T-helper 17 cell (primary cell): ENCODE measurements around the gene C12orf75. TPM values are rescaled to one million over a fixed set of nuclear protein-coding genes. Genes with fewer than 3 reads are reported as not detected.
"Not testable (repeated sequence)": the region's sequence is repeated elsewhere in the genome, so short reads cannot be mapped to it uniquely, and the experiment has no call there.

Source experiments
- ATAC-seq: fragments of 150-1000 bp; cut with Tn5 transposase; 2 replicates; pipeline ENCODE4 v1.10.0; 2021; ENCODE audit warnings: mild to moderate bottlenecking, moderate library complexity
- DNase-seq, 3 donors: peaks; one replicate each; pipeline versions ENCODE4 v3.0.0 to v3.0.0-alpha.2; 2020 to 2021
- H3K9me3 ChIP-seq: one replicate; pipeline ENCODE4 v1.7.0; 2013; ENCODE audit warnings: low read length, mild to moderate bottlenecking; ENCODE audit not compliant: control insufficient read depth, poor library complexity, severe bottlenecking
- H3K27ac Mint-ChIP-seq: one replicate; pipeline ENCODE4 v1.8.0; 2022; ENCODE audit warnings: mild to moderate bottlenecking, moderate library complexity, mixed read lengths
- H3K27me3 Mint-ChIP-seq: one replicate; pipeline ENCODE4 v1.8.0; 2022; ENCODE audit warnings: mixed read lengths
- H3K36me3 Mint-ChIP-seq: one replicate; pipeline ENCODE4 v1.8.0; 2022; ENCODE audit warnings: low read depth, mixed read lengths
- H3K4me1 Mint-ChIP-seq: one replicate; pipeline ENCODE4 v1.8.0; 2022; ENCODE audit warnings: mild to moderate bottlenecking, mixed read lengths
- H3K4me3 Mint-ChIP-seq: one replicate; pipeline ENCODE4 v1.8.0; 2022; ENCODE audit warnings: mild to moderate bottlenecking, moderate library complexity, mixed read lengths
- total RNA-seq, 4 donors: library from RNA in 2 of 4; stranded (reverse) in 2 of 4; gene quantifications; one replicate each; pipeline ENCODE4 v1.2.3 and lab custom pipeline; 2022 to 2026

Gene C12orf75
- total RNA-seq, 2 donors from 2014 or later, result 33.2 to 41.3 TPM

DNA sequence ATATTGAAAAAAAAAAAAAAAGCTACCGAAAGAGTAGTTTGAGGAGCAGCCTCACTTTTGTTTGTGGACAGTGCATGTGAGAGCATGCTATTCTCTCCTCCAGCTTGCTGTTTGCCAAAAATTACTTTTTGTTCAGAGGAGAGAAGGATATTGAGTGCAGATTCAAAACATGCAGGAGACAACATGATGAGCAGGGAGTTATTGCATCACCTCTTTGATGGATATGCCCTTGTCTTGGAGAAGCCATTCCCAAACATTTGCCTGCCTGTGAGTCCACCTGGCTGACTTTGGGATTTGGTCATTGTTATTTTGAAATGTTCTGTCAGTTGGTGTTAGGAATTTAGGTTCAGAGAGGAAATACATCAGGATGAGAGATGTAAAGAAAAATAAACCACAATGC is 2.4 kb downstream of the C12orf75 start:
- Mint-ChIP-seq H3K27me3 (no peaks in the 10 kb centered on the region), H3K36me3 (peaks cover 2% of the 10 kb centered on the region), H3K4me1 (peaks cover 50% of the 10 kb centered on the region), H3K4me3 (no peak overlapping the region), H3K27ac (peak overlapping the region; percentile 81)
- DNase-seq, result no peak
- ATAC-seq, result no peak
- no peaks in the 10 kb centered on the region for H3K9me3 ChIP-seq

DNA sequence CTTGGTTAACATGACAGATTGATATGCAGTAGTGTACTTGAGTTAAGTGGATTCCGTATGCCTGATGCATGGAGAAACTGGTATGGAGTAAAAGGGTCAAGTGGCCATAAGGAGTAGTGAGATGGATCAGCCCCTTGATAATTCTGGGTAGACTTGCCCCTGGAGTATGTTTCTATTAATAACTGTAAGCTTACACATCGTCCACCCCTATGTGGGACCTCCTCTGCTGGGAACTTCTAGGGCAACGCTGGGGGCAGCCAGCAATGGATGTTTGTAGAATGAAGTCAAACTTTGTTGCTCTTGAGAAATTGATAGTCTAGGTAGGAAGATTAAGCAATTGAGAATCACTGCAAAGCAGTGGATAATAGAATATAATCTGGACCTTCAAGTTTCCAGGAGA is 3.5 kb downstream of the C12orf75 start:
- Mint-ChIP-seq H3K4me1 (peaks cover 48% of the 10 kb centered on the region), H3K4me3 (no peak overlapping the region), H3K27me3 (no peaks in the 10 kb centered on the region), H3K36me3 (peaks cover 2% of the 10 kb centered on the region), H3K27ac (no peak overlapping the region)
- no peak for ATAC-seq
- no peaks in the 10 kb centered on the region for H3K9me3 ChIP-seq
- no peak for DNase-seq

DNA sequence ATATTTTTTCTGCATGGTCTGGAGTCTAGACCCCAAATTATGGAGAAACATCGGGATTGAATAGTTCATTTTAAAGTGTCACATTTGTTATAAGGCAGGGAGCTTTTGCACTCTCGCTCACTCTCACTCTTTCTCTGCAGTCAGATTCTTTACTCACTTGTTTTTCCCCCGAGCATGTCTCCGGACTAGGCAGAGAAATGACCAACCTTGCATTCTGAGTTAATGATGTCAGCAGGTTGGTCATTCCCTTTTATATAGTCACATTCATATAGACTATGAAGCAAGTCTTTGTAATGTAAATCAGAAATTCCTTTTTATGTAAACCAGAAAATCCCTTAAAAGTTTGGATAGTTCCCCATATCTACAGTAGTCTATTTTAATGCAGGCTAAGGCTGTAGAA is 4.1 kb downstream of the C12orf75 start:
- H3K9me3 ChIP-seq, result no peaks in the 10 kb centered on the region
- H3K4me1 Mint-ChIP-seq, result peaks cover 48% of the 10 kb centered on the region
- no peak overlapping the region for H3K27ac Mint-ChIP-seq
- H3K36me3 Mint-ChIP-seq, result peaks cover 2% of the 10 kb centered on the region
- DNase-seq (no peak), ATAC-seq (no peak)
- no peak overlapping the region for H3K4me3 Mint-ChIP-seq
- H3K27me3 Mint-ChIP-seq, result no peaks in the 10 kb centered on the region

DNA sequence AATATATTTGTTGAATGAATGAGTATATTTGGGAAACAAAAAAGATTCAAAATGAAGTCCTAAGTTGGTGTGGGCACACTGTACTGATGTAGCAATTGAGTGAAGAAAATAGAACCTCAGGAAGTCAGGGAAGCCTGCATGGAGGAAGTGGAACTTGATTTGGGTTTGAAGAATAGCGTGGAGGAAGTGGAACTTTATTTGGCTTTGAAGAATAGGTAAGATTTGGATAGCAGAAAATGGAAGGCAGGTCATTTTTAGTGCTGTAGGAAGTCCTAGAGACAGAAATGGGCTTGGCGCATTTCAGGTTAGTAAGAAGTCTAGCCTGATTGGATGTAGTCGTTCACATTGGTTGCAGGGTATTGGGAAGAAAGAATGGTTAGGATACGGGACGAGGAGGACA is 5.4 kb downstream of the C12orf75 start:
- Mint-ChIP-seq H3K27me3 (no peaks in the 10 kb centered on the region), H3K36me3 (peaks cover 2% of the 10 kb centered on the region), H3K4me1 (peaks cover 42% of the 10 kb centered on the region), H3K4me3 (no peak overlapping the region), H3K27ac (no peak overlapping the region)
- DNase-seq, result no peak
- ATAC-seq, result no peak
- no peaks in the 10 kb centered on the region for H3K9me3 ChIP-seq

- no peak overlapping the region for H3K27ac Mint-ChIP-seq
Observed at GRCh38 chr12:105336411-105336810, 5.9 kb downstream of the C12orf75 start.

DNA sequence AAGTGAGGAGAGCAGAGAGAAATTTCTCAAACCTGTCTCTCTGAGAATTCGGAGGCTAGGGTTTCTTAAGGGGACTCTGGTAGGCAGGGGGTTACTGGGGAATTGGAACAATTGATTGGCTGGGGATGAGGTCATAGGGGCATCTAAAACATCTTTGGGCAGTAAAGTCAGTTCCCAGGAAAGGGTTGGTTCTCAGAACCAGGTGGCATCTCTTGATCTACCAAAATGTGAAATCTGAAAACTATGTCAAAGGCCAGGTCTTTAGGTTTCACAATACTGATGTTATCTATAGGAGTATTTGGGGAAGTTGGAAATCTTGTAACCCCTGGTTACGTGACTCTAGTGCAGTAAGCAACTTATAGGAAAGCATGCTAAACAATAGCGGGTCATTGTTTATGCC is 6.9 kb downstream of the C12orf75 start:
- no peak for ATAC-seq
- H3K9me3 ChIP-seq, result no peaks in the 10 kb centered on the region
- Mint-ChIP-seq H3K27ac (no peak overlapping the region), H3K27me3 (no peaks in the 10 kb centered on the region), H3K4me1 (peaks cover 31% of the 10 kb centered on the region), H3K4me3 (no peak overlapping the region), H3K36me3 (peaks cover 2% of the 10 kb centered on the region)
- no peak for DNase-seq

More at GRCh38 chr12:105336411-105336810, 5.9 kb downstream of the C12orf75 start:
- peaks cover 2% of the 10 kb centered on the region for H3K36me3 Mint-ChIP-seq
- no peak for DNase-seq
- no peak for ATAC-seq
- H3K9me3 ChIP-seq, result no peaks in the 10 kb centered on the region
- peaks cover 41% of the 10 kb centered on the region for H3K4me1 Mint-ChIP-seq
- no peak overlapping the region for H3K4me3 Mint-ChIP-seq
- H3K27me3 Mint-ChIP-seq, result no peaks in the 10 kb centered on the region

DNA sequence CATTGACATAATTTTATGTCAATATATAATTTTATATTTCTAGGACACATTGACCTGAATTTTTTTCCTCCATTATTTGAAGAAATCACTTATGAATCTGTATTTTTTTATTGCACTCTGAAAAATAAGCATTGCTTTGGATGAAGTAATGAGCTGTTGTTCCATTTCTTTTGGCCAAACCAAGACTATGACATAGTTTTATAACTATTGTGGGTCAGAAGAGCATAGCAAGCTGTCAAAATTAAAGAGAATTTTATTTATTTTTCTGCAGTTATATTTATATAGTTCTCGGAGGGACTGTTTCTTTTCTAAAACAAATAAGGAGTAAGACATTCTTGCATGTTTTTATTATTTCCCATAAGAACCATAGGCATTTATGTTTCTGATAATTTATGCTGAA is 8.5 kb downstream of the C12orf75 start:
- no peaks in the 10 kb centered on the region for H3K9me3 ChIP-seq
- Mint-ChIP-seq H3K27ac (no peak overlapping the region), H3K4me1 (peaks cover 25% of the 10 kb centered on the region), H3K27me3 (no peaks in the 10 kb centered on the region), H3K4me3 (no peak overlapping the region), H3K36me3 (peaks cover 2% of the 10 kb centered on the region)
- DNase-seq (no peak), ATAC-seq (no peak)

- H3K9me3 ChIP-seq, result no peaks in the 10 kb centered on the region
- no peaks in the 10 kb centered on the region for H3K27me3 Mint-ChIP-seq
- H3K36me3 Mint-ChIP-seq, result peaks cover 2% of the 10 kb centered on the region
- H3K4me1 Mint-ChIP-seq, result peaks cover 15% of the 10 kb centered on the region
- no peak overlapping the region for H3K27ac Mint-ChIP-seq
- ATAC-seq (no peak), DNase-seq (no peak)
- no peak overlapping the region for H3K4me3 Mint-ChIP-seq
Observed at GRCh38 chr12:105341010-105341409, 10.5 kb downstream of the C12orf75 start.

DNA sequence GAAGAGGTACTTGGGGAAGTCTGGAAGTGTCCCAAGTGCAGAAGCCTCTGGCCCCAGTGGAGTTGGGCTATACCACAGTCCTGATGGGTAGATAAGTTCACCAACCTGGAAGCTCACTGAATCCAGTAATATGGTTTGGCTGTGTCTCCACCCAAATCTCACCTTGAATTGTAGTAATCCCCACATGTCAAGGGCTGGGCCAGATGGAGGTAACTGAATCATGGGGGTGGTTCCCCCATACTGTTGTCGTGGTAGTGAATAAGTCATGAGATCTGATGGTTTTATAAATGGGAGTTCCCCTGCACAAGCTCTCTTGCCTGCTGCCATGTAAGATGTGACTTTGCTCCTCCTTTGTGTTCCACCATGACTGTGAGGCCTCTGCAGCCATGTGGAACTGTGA is 11.1 kb downstream of the C12orf75 start:
- not testable (repeated sequence) for DNase-seq, H3K36me3 Mint-ChIP-seq, H3K9me3 ChIP-seq, H3K4me3 Mint-ChIP-seq, ATAC-seq, H3K27me3 Mint-ChIP-seq, H3K27ac Mint-ChIP-seq
- H3K4me1 Mint-ChIP-seq, result peaks cover 10% of the 10 kb centered on the region

GRCh38 chr12:105342464-105342863 is 12.0 kb downstream of the C12orf75 start:
- H3K36me3 Mint-ChIP-seq, result no peaks in the 10 kb centered on the region
- peaks cover 9% of the 10 kb centered on the region for H3K4me1 Mint-ChIP-seq
- H3K27ac Mint-ChIP-seq, result no peak overlapping the region
- H3K9me3 ChIP-seq, result no peaks in the 10 kb centered on the region
- no peak for DNase-seq
- H3K27me3 Mint-ChIP-seq, result no peaks in the 10 kb centered on the region
- ATAC-seq, result no peak
- no peak overlapping the region for H3K4me3 Mint-ChIP-seq

DNA sequence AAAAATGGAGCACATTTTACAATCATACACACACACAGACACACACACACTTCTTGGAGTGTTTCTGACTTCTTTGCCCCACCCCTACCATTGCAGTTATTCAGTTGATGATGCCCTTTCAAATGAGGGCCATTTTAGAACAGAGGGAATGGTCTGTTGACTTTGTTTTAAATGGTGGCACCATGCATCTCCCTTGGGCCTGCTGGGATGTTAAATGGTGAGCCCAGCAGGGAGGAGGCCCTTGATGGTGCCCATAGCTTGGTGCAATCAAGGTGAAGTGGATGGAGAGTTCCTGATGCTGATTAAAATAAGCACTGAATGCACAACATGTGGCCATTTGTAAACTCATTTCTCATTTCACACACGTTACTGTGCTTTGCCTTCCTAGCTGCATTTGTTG is 13.3 kb downstream of the C12orf75 start:
- H3K36me3 Mint-ChIP-seq, result no peaks in the 10 kb centered on the region
- no peak overlapping the region for H3K27ac Mint-ChIP-seq

GRCh38 chr12:105347499-105347898 is 17.0 kb downstream of the C12orf75 start:
- Mint-ChIP-seq H3K27ac (no peak overlapping the region), H3K36me3 (peaks cover 10% of the 10 kb centered on the region), H3K4me3 (no peak overlapping the region)

More for the DNA sequence above, 13.3 kb downstream of the C12orf75 start:
- DNase-seq (no peak), ATAC-seq (no peak)
- Mint-ChIP-seq H3K4me1 (peaks cover 5% of the 10 kb centered on the region), H3K4me3 (no peak overlapping the region), H3K27me3 (no peaks in the 10 kb centered on the region)
- H3K9me3 ChIP-seq, result no peaks in the 10 kb centered on the region

GRCh38 chr12:105348142-105348541 is 17.7 kb downstream of the C12orf75 start:
- no peaks in the 10 kb centered on the region for H3K9me3 ChIP-seq
- Mint-ChIP-seq H3K4me3 (no peak overlapping the region), H3K27ac (no peak overlapping the region), H3K27me3 (no peaks in the 10 kb centered on the region), H3K36me3 (peaks cover 12% of the 10 kb centered on the region), H3K4me1 (peaks cover 15% of the 10 kb centered on the region)
- DNase-seq (no peak), ATAC-seq (no peak)

More at GRCh38 chr12:105347499-105347898, 17.0 kb downstream of the C12orf75 start:
- DNase-seq, result no peak
- H3K9me3 ChIP-seq, result no peaks in the 10 kb centered on the region
- Mint-ChIP-seq H3K27me3 (no peaks in the 10 kb centered on the region), H3K4me1 (peaks cover 16% of the 10 kb centered on the region)
- ATAC-seq, result no peak

DNA sequence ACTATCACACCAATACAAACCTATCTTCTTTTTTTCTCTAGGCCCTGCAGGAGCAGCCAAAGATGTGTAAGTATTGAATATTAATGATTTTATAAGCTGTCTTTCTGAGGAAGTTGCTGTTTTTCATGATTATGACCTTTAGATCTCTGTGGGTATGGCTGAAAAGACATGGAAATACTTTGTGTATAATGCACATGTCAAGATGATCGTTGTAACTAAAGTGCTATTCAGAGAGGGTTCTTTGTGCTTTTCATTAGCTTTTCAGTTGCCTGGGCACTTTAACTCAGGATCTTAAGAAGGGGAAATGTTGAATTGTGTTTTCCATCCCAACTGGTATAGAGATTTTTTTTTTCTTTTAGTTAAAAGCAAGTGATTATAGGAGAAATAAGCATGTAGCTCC is 18.1 kb downstream of the C12orf75 start:
- Mint-ChIP-seq H3K36me3 (peaks cover 12% of the 10 kb centered on the region), H3K4me1 (peaks cover 15% of the 10 kb centered on the region), H3K27me3 (no peaks in the 10 kb centered on the region), H3K4me3 (no peak overlapping the region), H3K27ac (no peak overlapping the region)
- ATAC-seq, result no peak
- no peak for DNase-seq
- H3K9me3 ChIP-seq, result no peaks in the 10 kb centered on the region
